ENCODE results near the gene KIAA2012.

GRCh38 chr2:202161151-202161835, 88.2 kb downstream of the KIAA2012 start:
- TF ChIP-seq POLR2A (IDR thresholded peaks at IDR 0.05; ENCODE audit: low read depth, low read length): no peak
- TF ChIP-seq TAF1 (IDR thresholded peaks at IDR 0.05; ENCODE audit: low read depth, low read length): no peak
- no peak for TF ChIP-seq POLR2AphosphoS5 (IDR thresholded peaks at IDR 0.05; ENCODE audit: low read depth, low read length)
- TF ChIP-seq SPI1 (IDR thresholded peaks at IDR 0.05; ENCODE audit: low read depth, low read length): no peak
- TF ChIP-seq POU2F2 (IDR thresholded peaks at IDR 0.05; ENCODE audit: low read depth, low read length): no peak

Measured in GM12891 (cell line).